ENCODE results near the gene FAM117B.

DNA sequence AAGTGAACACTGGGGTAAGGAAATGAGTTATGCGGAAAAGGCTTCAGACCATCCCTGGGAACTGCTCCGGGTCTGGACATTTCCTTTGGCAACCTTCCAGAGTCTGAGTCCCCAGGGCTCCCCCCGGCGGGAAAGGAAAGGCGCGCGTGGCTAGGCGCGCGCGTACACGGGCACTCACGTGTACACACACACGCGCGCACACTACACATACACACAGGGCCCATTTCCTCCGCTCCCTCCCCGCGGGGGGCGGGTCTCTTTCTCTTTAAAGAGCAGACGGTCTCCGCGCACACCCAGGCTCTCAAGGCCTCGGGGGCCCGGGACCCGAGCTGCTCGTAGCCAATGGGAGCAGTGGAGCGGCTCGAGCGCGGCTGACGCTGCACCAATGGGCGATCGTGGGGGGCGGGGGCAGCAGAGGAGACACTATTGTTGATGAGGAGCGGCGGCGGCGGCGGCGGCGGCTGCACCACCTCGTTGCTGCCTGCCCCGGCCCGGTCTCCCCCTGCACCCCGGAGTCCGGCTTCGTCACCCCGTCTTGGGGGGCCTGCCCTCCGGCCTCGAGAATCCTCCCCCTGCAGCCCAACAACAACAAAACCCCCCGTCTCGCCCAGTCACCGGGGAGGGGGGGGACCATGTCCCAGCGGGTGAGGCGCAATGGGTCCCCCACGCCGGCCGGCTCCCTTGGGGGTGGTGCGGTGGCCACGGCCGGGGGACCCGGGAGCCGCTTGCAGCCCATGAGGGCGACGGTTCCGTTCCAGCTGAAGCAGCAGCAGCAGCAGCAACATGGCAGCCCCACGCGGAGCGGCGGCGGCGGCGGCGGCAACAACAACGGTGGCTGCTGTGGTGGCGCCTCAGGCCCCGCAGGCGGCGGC is at the start of gene FAM117B:
- TF ChIP-seq CREB1 (IDR thresholded peaks at IDR 0.05) (peak; percentile 75), KDM1A (IDR thresholded peaks at IDR 0.05; ENCODE audit: borderline replicate concordance, low read length) (peak; percentile 99), CTCF (IDR thresholded peaks at IDR 0.05; ENCODE audit: control extremely low read depth in 1 of 3, insufficient read depth in 1 of 3, low read depth in 1 of 3, low read length in 3 of 3) (0 out of 4 replicates have a peak, but pooled peaks of 1 of the 3 experiments have one; percentile 1), SAP30 (IDR thresholded peaks at IDR 0.05; ENCODE audit: insufficient read depth, insufficient replicate concordance, low read length) (no peak), CHD2 (IDR thresholded peaks at IDR 0.05; ENCODE audit: low read length) (peak; percentile 48; the same call in 1 of the 2 replicates), RNF2 (IDR thresholded peaks at IDR 0.05; ENCODE audit: borderline replicate concordance, low read depth, low read length, missing control alignments, poor library complexity, severe bottlenecking) (no peak)

Data from H1 (cell line).